Measurements from ENCODE around the gene CAAP1. TPM values are rescaled to one million over a fixed set of nuclear protein-coding genes. Genes with fewer than 3 reads are reported as not detected.

CAAP1 gene
- total RNA-seq, 6 donors from 2014 or later, result 9.4 to 16.8 (median 14.2) TPM

DNA sequence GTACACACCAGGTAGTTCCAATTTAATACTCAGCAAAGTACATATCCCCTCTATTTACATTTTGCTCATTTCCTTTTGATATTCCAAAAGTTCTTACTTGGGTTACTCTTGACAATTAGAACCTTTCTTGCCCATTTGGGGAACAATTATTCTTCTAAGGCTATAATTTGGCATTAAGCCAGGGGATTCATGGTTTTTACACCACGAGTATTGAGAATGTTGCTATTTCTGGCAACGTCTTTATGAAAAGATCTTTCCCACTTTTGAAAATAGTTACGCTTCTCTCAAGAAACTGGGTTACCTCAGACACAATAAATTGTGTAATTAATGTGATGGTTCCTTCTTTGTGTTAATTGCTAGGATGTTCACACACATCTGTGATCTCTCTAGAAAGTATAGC lies 11.5 kb upstream of the CAAP1 start:
- Histone ChIP-seq H3K9me3 (no peaks in the 10 kb centered on the region), H3K27ac (no peak overlapping the region), H3K4me1 (no peaks in the 10 kb centered on the region), H3K4me3 (no peak overlapping the region), H3K36me3 (peaks cover 8 to 58% (median 10%) of the 10 kb centered on the region in 4 donors), H3K27me3 (no peaks in the 10 kb centered on the region)
- DNase-seq (no peak), ATAC-seq (ENCODE audit: low FRiP score in 2 of 2) (no peak)
- WGBS, 2 donors, result 57 to 72% methylated on average over 3 of the region's 3 CpGs
- no peak for TF ChIP-seq POLR2A (IDR thresholded peaks at IDR 0.05)
- TF ChIP-seq POLR2AphosphoS5 (IDR thresholded peaks at IDR 0.05), result no peak
- TF ChIP-seq, protein P1, sequence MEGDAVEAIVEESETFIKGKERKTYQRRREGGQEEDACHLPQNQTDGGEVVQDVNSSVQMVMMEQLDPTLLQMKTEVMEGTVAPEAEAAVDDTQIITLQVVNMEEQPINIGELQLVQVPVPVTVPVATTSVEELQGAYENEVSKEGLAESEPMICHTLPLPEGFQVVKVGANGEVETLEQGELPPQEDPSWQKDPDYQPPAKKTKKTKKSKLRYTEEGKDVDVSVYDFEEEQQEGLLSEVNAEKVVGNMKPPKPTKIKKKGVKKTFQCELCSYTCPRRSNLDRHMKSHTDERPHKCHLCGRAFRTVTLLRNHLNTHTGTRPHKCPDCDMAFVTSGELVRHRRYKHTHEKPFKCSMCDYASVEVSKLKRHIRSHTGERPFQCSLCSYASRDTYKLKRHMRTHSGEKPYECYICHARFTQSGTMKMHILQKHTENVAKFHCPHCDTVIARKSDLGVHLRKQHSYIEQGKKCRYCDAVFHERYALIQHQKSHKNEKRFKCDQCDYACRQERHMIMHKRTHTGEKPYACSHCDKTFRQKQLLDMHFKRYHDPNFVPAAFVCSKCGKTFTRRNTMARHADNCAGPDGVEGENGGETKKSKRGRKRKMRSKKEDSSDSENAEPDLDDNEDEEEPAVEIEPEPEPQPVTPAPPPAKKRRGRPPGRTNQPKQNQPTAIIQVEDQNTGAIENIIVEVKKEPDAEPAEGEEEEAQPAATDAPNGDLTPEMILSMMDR (IDR thresholded peaks at IDR 0.05), result no peak
- TF ChIP-seq EP300 (IDR thresholded peaks at IDR 0.05), result no peak

DNA sequence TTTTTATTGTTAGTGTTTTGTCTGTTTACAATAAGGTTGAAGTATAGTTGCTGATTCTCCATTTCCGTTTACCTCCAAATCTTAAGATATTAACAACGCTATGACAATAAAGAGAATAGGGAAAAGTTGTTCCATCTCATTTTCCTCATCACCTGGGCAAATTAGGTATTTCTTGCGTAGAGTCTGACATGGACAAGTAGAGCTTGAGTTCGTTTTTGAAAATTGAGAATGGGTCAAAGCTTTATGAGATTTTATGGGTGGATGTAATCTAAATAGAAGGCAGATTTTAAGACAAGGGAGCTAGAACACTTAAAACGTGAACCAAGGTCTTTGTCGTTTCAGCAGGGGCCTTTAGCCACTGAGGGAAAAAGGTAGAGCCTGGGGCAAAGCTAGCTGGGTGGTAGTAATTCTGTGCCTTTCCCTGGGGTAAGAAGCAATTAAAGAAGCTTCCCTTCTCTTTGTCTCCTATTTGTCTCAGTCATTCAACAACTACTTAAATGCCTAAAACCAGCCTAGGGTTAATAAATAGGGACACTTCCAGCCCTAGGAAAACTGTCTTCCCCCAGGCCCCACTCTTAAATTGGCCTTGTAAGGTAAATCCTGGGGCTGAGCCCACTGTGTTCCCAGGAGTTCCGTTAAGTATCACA lies 551 bp upstream of the CAAP1 start:
- DNase-seq (no peak), ATAC-seq (ENCODE audit: low FRiP score in 2 of 2) (no peak)
- WGBS, 2 donors, result 28 to 33% methylated on average over 7 of the region's 7 CpGs
- no peaks in the 10 kb centered on the region for H3K27me3 ChIP-seq
- H3K27ac ChIP-seq, result peak overlapping the region; percentile 91 to 99 (median 94)
- no peaks in the 10 kb centered on the region for H3K36me3 ChIP-seq
- TF ChIP-seq EP300 (IDR thresholded peaks at IDR 0.05) (no peak), POLR2AphosphoS5 (IDR thresholded peaks at IDR 0.05) (no peak), POLR2A (IDR thresholded peaks at IDR 0.05) (no peak)
- TF ChIP-seq, protein P1 (IDR thresholded peaks at IDR 0.05), result no peak
- H3K4me3 ChIP-seq, result peak overlapping the region; percentile 72 to 96 (median 82)
- no peaks in the 10 kb centered on the region for H3K9me3 ChIP-seq
- peaks cover 3 to 39% (median 18%) of the 10 kb centered on the region in 4 donors for H3K4me1 ChIP-seq

DNA sequence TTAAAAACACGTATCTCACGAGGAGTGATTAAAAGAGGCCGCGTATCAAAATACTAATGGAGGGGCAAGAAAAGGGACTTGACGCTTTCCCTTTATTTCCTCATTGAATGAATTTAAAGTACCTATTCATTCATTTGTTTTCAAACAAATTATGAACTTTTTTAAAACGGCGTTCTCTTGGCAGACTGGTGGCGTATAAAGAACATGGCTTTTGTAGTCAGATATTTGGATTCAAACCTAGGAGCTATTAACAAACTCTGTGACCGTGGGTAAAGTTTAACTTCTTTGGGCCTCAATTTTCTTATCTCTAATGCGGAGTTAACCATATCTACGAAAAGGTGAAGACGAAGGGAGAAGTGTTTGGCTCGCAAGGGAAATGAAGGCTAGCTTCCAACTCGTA lies 876 bp downstream of the CAAP1 start:
- Histone ChIP-seq H3K27ac (peak overlapping the region; percentile 91 to 99 (median 94)), H3K4me3 (peak overlapping the region; percentile 72 to 96 (median 82)), H3K36me3 (peaks cover 0 to 5% (median 2%) of the 10 kb centered on the region in 4 donors), H3K9me3 (no peaks in the 10 kb centered on the region), H3K4me1 (peaks cover 3 to 42% (median 18%) of the 10 kb centered on the region in 4 donors), H3K27me3 (no peaks in the 10 kb centered on the region)
- 0% methylated on average over 14 of the region's 14 CpGs for WGBS, 2 donors
- TF ChIP-seq EP300 (IDR thresholded peaks at IDR 0.05) (no peak), POLR2A (IDR thresholded peaks at IDR 0.05) (no peak), POLR2AphosphoS5 (IDR thresholded peaks at IDR 0.05) (no peak)
- TF ChIP-seq, protein P1 (IDR thresholded peaks at IDR 0.05), result no peak
- ATAC-seq (ENCODE audit: low FRiP score in 2 of 2) (peak in 1 of 2 donors; percentile 2), DNase-seq (no peak)

DNA sequence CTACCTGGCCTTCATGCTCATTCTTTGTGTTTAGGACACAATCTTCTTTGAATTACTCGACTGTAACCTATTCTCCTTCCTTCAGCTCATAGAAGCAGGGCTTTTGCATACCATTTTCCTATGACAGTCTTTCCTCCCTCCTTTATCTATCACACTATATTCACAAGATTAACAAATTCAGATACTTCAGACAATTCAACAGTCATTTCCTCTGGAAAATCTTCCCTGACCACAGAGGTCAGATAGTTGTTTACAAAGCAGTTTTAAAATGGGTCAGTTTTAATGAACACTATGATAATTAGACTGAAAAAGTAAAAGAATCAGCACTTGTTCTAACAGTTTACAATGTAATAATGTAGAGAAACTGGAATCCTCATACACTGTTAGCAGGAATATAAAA lies 4.3 kb downstream of the CAAP1 start:
- Histone ChIP-seq H3K36me3 (peaks cover 0 to 20% (median 6%) of the 10 kb centered on the region in 4 donors), H3K27me3 (no peaks in the 10 kb centered on the region), H3K4me1 (peaks cover 3 to 40% (median 18%) of the 10 kb centered on the region in 4 donors), H3K4me3 (no peak overlapping the region), H3K27ac (no peak overlapping the region), H3K9me3 (no peaks in the 10 kb centered on the region)
- 91 to 95% methylated on average over 1 of the region's 1 CpG for WGBS, 2 donors
- TF ChIP-seq, protein P1 (IDR thresholded peaks at IDR 0.05), result no peak
- TF ChIP-seq EP300 (IDR thresholded peaks at IDR 0.05) (no peak), POLR2AphosphoS5 (IDR thresholded peaks at IDR 0.05) (no peak), POLR2A (IDR thresholded peaks at IDR 0.05) (no peak)
- no peak for ATAC-seq (ENCODE audit: low FRiP score in 2 of 2)
- DNase-seq, result no peak

DNA sequence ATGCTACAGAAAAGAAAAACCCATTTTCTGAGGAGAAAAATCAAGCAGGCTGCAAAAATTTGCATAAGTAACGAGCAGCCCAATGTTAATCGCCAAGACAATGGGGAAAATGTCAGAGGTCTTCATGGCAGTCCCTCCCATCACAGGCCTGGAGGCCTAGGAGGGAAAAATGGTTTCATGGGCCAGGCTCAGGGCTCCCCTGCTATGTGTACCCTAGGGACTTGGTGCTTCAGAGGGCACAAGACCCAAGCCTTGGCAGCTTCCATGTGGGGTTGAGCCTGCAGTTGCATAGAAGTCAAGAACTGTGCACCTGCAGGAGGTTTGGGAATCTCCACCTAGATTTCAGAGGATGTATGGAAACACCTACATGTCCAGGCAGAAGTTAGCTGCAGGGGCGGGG lies 10.4 kb downstream of the CAAP1 start:
- peaks cover 0 to 7% (median 0%) of the 10 kb centered on the region in 4 donors for H3K9me3 ChIP-seq
- TF ChIP-seq EP300 (IDR thresholded peaks at IDR 0.05), result no peak
- TF ChIP-seq, protein P1 (IDR thresholded peaks at IDR 0.05), result no peak
- TF ChIP-seq POLR2AphosphoS5 (IDR thresholded peaks at IDR 0.05), result no peak
- no peak for TF ChIP-seq POLR2A (IDR thresholded peaks at IDR 0.05)
- H3K4me1 ChIP-seq, result no peaks in the 10 kb centered on the region
- no peak overlapping the region for H3K4me3 ChIP-seq
- ATAC-seq (ENCODE audit: low FRiP score in 2 of 2) (no peak), DNase-seq (no peak)
- no peaks in the 10 kb centered on the region for H3K27me3 ChIP-seq
- WGBS, 2 donors, result 92 to 98% methylated on average over 2 to 3 of the region's 3 CpGs
- no peak overlapping the region for H3K27ac ChIP-seq
- H3K36me3 ChIP-seq, result peaks cover 0 to 51% (median 25%) of the 10 kb centered on the region in 4 donors
